Astrocyte (in vitro differentiated cells and primary cell): ENCODE results near the gene SHCBP1L. TPM values are rescaled to one million over a fixed set of nuclear protein-coding genes. Genes with fewer than 3 reads are reported as not detected.

Experiments
- DNase-seq: peaks from one replicate; pipeline ENCODE4 v3.0.0-alpha.2; 2010; ENCODE audit warnings: low read depth
- FAIRE-seq: peaks from 2 replicates; lab custom pipeline; 2011; peaks lifted over from hg19 to GRCh38; lab: Jason Lieb, UNC
- H2AFZ ChIP-seq: 2 replicates; pipeline ENCODE4 v1.6.0; 2012; ENCODE audit warnings: low read depth, low read length, inconsistent platforms
- H3K27ac ChIP-seq: 2 replicates; pipeline ENCODE4 v1.5.1; 2011; ENCODE audit warnings: low read depth, low read length, inconsistent platforms
- H3K27me3 ChIP-seq: 2 replicates; pipeline ENCODE4 v1.6.0; 2011; ENCODE audit warnings: low read length, inconsistent platforms; ENCODE audit not compliant: insufficient read depth
- H3K36me3 ChIP-seq: 2 replicates; pipeline ENCODE4 v1.5.1; 2011; ENCODE audit warnings: low read length, inconsistent platforms; ENCODE audit not compliant: insufficient read depth
- H3K4me1 ChIP-seq: 2 replicates; pipeline ENCODE4 v1.5.1; 2011; ENCODE audit warnings: low read length, inconsistent platforms; ENCODE audit not compliant: insufficient read depth
- H3K4me2 ChIP-seq: 2 replicates; pipeline ENCODE4 v1.6.0; 2012; ENCODE audit warnings: low read length, inconsistent platforms
- H3K4me3 ChIP-seq: 2 replicates; pipeline ENCODE4 v1.5.1; 2011; ENCODE audit warnings: low read depth, mild to moderate bottlenecking, low read length, inconsistent platforms; ENCODE audit not compliant: insufficient read depth
- H3K79me2 ChIP-seq: 2 replicates; pipeline ENCODE4 v1.6.0; 2012; ENCODE audit warnings: mild to moderate bottlenecking, low read length, inconsistent platforms; ENCODE audit not compliant: insufficient read depth
- H3K9ac ChIP-seq: 2 replicates; pipeline ENCODE4 v1.6.0; 2012; ENCODE audit warnings: mild to moderate bottlenecking, low read length, inconsistent platforms
- H3K9me3 ChIP-seq: 2 replicates; pipeline ENCODE4 v1.5.1; 2012; ENCODE audit warnings: low read depth, mild to moderate bottlenecking, low read length, inconsistent platforms; ENCODE audit not compliant: insufficient read depth
- H4K20me1 ChIP-seq: 2 replicates; pipeline ENCODE4 v1.6.0; 2012; ENCODE audit warnings: low read length, inconsistent platforms; ENCODE audit not compliant: insufficient read depth
- H3K27ac Mint-ChIP-seq: one replicate; pipeline ENCODE4 v1.8.0; 2021; ENCODE audit warnings: mild to moderate bottlenecking, mixed read lengths; ENCODE audit not compliant: unreplicated experiment
- H3K27me3 Mint-ChIP-seq: one replicate; pipeline ENCODE4 v1.8.0; 2021; ENCODE audit warnings: low read depth, mixed read lengths; ENCODE audit not compliant: unreplicated experiment
- H3K36me3 Mint-ChIP-seq: one replicate; pipeline ENCODE4 v1.8.0; 2021; ENCODE audit warnings: low read depth, mixed read lengths; ENCODE audit not compliant: unreplicated experiment
- H3K4me1 Mint-ChIP-seq: one replicate; pipeline ENCODE4 v1.8.0; 2021; ENCODE audit warnings: low read depth, mixed read lengths; ENCODE audit not compliant: unreplicated experiment
- H3K4me3 Mint-ChIP-seq: one replicate; pipeline ENCODE4 v1.8.0; 2021; ENCODE audit warnings: mild to moderate bottlenecking, moderate library complexity, mixed read lengths; ENCODE audit not compliant: unreplicated experiment
- H3K9me3 Mint-ChIP-seq: one replicate; pipeline ENCODE4 v1.8.0; 2021; ENCODE audit warnings: mild to moderate bottlenecking, mixed read lengths; ENCODE audit not compliant: unreplicated experiment
- EZH2 ChIP-seq: IDR thresholded peaks from 2 replicates; pipeline ENCODE4 v1.6.1; 2012; ENCODE audit warnings: mild to moderate bottlenecking, low read length, inconsistent platforms; ENCODE audit not compliant: insufficient read depth
- total RNA-seq: library from RNA; stranded (reverse); gene quantifications from 2 replicates; pipeline ENCODE4 v1.2.1, GENCODE V29; 2021
- TF ChIP-seq, protein P1 (sequence below): IDR thresholded peaks from 2 replicates; pipeline ENCODE4 v1.5.1; 2011; ENCODE audit warnings: low read depth, mild to moderate bottlenecking, inconsistent platforms, low read length, moderate library complexity; ENCODE audit not compliant: insufficient read depth

SHCBP1L gene
- total RNA-seq, 1 donor from 2014 or later, result not detected

GRCh38 chr1:182890927-182891610, 61.9 kb downstream of the SHCBP1L start:
- H3K4me1 Mint-ChIP-seq, result peaks cover 6% of the 10 kb centered on the region
- FAIRE-seq, result no peak

DNA sequence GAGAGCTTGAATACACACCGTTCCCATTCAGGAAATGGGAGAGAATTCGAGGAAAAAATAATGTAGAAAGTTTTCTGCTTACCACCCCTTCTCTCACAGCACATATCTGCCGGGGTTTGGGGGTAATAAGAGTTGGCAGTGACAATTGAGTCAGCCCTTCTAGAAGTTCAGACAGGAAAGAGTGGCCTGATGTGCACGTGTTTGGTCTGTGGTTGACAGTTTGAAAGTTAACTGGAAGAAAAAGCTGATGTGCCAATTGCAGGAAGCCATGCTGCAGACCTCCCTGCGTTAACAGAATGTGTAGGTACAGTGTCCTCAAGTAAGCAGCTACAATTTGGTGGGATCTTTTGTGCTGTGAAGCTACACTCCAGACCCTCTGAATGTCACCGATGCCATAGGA, 63.0 kb downstream of the SHCBP1L start:
- Histone ChIP-seq H3K27ac (no peak overlapping the region), H3K27me3 (no peaks in the 10 kb centered on the region), H3K9ac (no peak overlapping the region), H3K4me1 (no peaks in the 10 kb centered on the region), H3K79me2 (no peaks in the 10 kb centered on the region), H3K36me3 (peaks cover 37% of the 10 kb centered on the region), H3K9me3 (no peaks in the 10 kb centered on the region), H2AFZ (no peak overlapping the region), H3K4me2 (no peak overlapping the region), H4K20me1 (peaks cover 25% of the 10 kb centered on the region), H3K4me3 (no peak overlapping the region)
- H3K4me3 Mint-ChIP-seq, result no peak overlapping the region
- H3K9me3 Mint-ChIP-seq, result peaks cover 5% of the 10 kb centered on the region
- FAIRE-seq (no peak), DNase-seq (no peak)
- TF ChIP-seq, protein P1, sequence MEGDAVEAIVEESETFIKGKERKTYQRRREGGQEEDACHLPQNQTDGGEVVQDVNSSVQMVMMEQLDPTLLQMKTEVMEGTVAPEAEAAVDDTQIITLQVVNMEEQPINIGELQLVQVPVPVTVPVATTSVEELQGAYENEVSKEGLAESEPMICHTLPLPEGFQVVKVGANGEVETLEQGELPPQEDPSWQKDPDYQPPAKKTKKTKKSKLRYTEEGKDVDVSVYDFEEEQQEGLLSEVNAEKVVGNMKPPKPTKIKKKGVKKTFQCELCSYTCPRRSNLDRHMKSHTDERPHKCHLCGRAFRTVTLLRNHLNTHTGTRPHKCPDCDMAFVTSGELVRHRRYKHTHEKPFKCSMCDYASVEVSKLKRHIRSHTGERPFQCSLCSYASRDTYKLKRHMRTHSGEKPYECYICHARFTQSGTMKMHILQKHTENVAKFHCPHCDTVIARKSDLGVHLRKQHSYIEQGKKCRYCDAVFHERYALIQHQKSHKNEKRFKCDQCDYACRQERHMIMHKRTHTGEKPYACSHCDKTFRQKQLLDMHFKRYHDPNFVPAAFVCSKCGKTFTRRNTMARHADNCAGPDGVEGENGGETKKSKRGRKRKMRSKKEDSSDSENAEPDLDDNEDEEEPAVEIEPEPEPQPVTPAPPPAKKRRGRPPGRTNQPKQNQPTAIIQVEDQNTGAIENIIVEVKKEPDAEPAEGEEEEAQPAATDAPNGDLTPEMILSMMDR, result no peak
- no peak for TF ChIP-seq EZH2
- H3K4me1 Mint-ChIP-seq, result peaks cover 6% of the 10 kb centered on the region
- H3K27me3 Mint-ChIP-seq, result no peaks in the 10 kb centered on the region
- H3K27ac Mint-ChIP-seq, result no peak overlapping the region
- H3K36me3 Mint-ChIP-seq, result peaks cover 20% of the 10 kb centered on the region

More at GRCh38 chr1:182890927-182891610, 61.9 kb downstream of the SHCBP1L start:
- H3K36me3 ChIP-seq, result peaks cover 27% of the 10 kb centered on the region
- H3K27ac Mint-ChIP-seq, result peak overlapping the region; percentile 6
- no peaks in the 10 kb centered on the region for H3K9me3 ChIP-seq
- DNase-seq, result no peak
- no peak overlapping the region for H3K4me3 Mint-ChIP-seq
- no peaks in the 10 kb centered on the region for H3K79me2 ChIP-seq
- no peak overlapping the region for H3K4me3 ChIP-seq
- no peak overlapping the region for H3K9ac ChIP-seq
- H3K36me3 Mint-ChIP-seq, result peaks cover 16% of the 10 kb centered on the region
- no peak for TF ChIP-seq EZH2
- TF ChIP-seq, protein P1, result no peak
- no peak overlapping the region for H2AFZ ChIP-seq
- no peaks in the 10 kb centered on the region for H3K27me3 Mint-ChIP-seq
- H4K20me1 ChIP-seq, result peaks cover 17% of the 10 kb centered on the region
- no peak overlapping the region for H3K27ac ChIP-seq
- no peaks in the 10 kb centered on the region for H3K4me1 ChIP-seq
- no peaks in the 10 kb centered on the region for H3K27me3 ChIP-seq
- no peak overlapping the region for H3K4me2 ChIP-seq
- H3K9me3 Mint-ChIP-seq, result peaks cover 6% of the 10 kb centered on the region
